ENCODE results near the gene KASH5. TPM values are rescaled to one million over a fixed set of nuclear protein-coding genes. Genes with fewer than 3 reads are reported as not detected.

The KASH5 gene
- total RNA-seq, 1 experiment from 2014 or later = not detected

GRCh38 chr19:49442354-49442753, 54.3 kb downstream of the KASH5 start:
- H2AFZ ChIP-seq (ENCODE audit: low read length) = peak overlapping the region; percentile 79
- no peak overlapping the region for H2BK20ac ChIP-seq (ENCODE audit: low read depth, low read length, poor library complexity, severe bottlenecking)
- peak overlapping the region; percentile 21 for H3K18ac ChIP-seq (ENCODE audit: insufficient read length, low read depth, low read length)
- TF ChIP-seq CTCF (conservative IDR thresholded peaks at IDR 0.05) = no peak
- no peaks in the 10 kb centered on the region for H3K79me1 ChIP-seq (ENCODE audit: insufficient read depth, low read depth, low read length, poor library complexity, severe bottlenecking)
- H3K23me2 ChIP-seq (ENCODE audit: insufficient read length, low read depth, low read length, poor library complexity, severe bottlenecking) = peaks cover 21% of the 10 kb centered on the region
- H2BK12ac ChIP-seq (ENCODE audit: insufficient read length, low read depth, low read length) = no peak overlapping the region
- Mint-ChIP-seq H3K9me3 (no peaks in the 10 kb centered on the region; a peak in 1 of 5 replicates), H3K27me3 (ENCODE audit: low read depth) (peaks cover 49% of the 10 kb centered on the region), H3K4me3 (peak overlapping the region; percentile 74 to 82), H3K36me3 (ENCODE audit: insufficient read depth in 1 of 3, low read depth in 3 of 3) (peaks cover 10 to 16% (median 15%) of the 10 kb centered on the region in 3 experiments), H3K27ac (peak overlapping the region; percentile 41 to 59 (median 59); a peak in 5 of 7 replicates), H3K4me1 (peaks cover 19 to 34% of the 10 kb centered on the region in 2 experiments)
- no peak overlapping the region for H3K23ac ChIP-seq (ENCODE audit: insufficient read length, low read depth, low read length)
- H2BK120ac ChIP-seq (ENCODE audit: low read depth, low read length, poor library complexity, severe bottlenecking) = no peak overlapping the region
- no peak overlapping the region for H3K14ac ChIP-seq (ENCODE audit: insufficient read depth, low read length)
- no peak overlapping the region for H4K5ac ChIP-seq (ENCODE audit: insufficient read length, low read depth, low read length)
- H3K79me2 ChIP-seq (ENCODE audit: insufficient read depth, low read length) = no peaks in the 10 kb centered on the region
- no CpG with 5 or more reads among the region's 11 CpGs for WGBS (ENCODE audit: extremely low coverage, insufficient read length, low lambda C conversion rate)
- no peak for DNase-seq
- no peak overlapping the region for H2AK5ac ChIP-seq (ENCODE audit: insufficient read length, low read length)
- H3K4me2 ChIP-seq (ENCODE audit: insufficient read depth, insufficient read length, low read length) = peak overlapping the region; percentile 83
- no peak overlapping the region for H3K56ac ChIP-seq (ENCODE audit: insufficient read length, low read depth, low read length)
- no peaks in the 10 kb centered on the region for H3K4me1 ChIP-seq (ENCODE audit: insufficient read depth, low read length)
- no peak overlapping the region for H4K8ac ChIP-seq (replicated peaks; ENCODE audit: insufficient read length, low read depth, low read length)
- H3K4ac ChIP-seq (ENCODE audit: low read depth, low read length) = no peak overlapping the region
- no peaks in the 10 kb centered on the region for H3K9me3 ChIP-seq (ENCODE audit: control insufficient read depth, low read depth, low read length)
- H4K20me1 ChIP-seq (ENCODE audit: control insufficient read depth, insufficient read depth, insufficient read length) = no peaks in the 10 kb centered on the region
- H3K9ac ChIP-seq (ENCODE audit: extremely low read depth, insufficient read length, low read length) = no peak overlapping the region
- no peak overlapping the region for H3K27ac ChIP-seq (ENCODE audit: insufficient read length, low read depth, low read length)
- H3T11ph ChIP-seq (ENCODE audit: low read length) = no peak overlapping the region
- no peak overlapping the region for H4K91ac ChIP-seq (ENCODE audit: insufficient read length, low read depth, low read length)
- H3K27me3 ChIP-seq (ENCODE audit: insufficient read depth, low read length) = peaks cover 31% of the 10 kb centered on the region; the same call in 1 of the 2 replicates
- no peak overlapping the region for H2BK15ac ChIP-seq (ENCODE audit: low read depth, low read length)
- no peak overlapping the region for H2BK5ac ChIP-seq (ENCODE audit: insufficient read length, low read length)
